SK-N-SH (cell line): ENCODE data around the gene CDX1. TPM values are rescaled to one million over a fixed set of nuclear protein-coding genes. Genes with fewer than 3 reads are reported as not detected.

Source experiments
- CTCF ChIA-PET: fragments of 300-600, 350-600 bp; formaldehyde crosslinking; extraction: SDS; loops from one replicate; lab custom pipeline; 2021; lab: Yijun Ruan, JAX
- POLR2A ChIA-PET: fragments of 350-600 bp; sonication (Branson Sonifier 250); formaldehyde crosslinking; extraction: SDS; loops from one replicate; lab custom pipeline; 2020; ENCODE audit warnings: antibody characterized with exemption, inconsistent platforms; lab: Yijun Ruan, JAX
- DNase-seq: peaks from one replicate; pipeline ENCODE4 v3.0.0; 2012
- H2AFZ ChIP-seq: fragments of 200-600 bp; sonication (generic); 2 replicates; pipeline ENCODE4 v1.8.1; 2016; ENCODE audit warnings: antibody characterized with exemption, mild to moderate bottlenecking, low read depth
- H3F3A ChIP-seq: fragments of 200-600 bp; sonication (generic); replicated peaks from 2 replicates; pipeline ENCODE3; 2016; ENCODE audit warnings: antibody characterized with exemption, mild to moderate bottlenecking; ENCODE audit not compliant: insufficient read depth
- H3K27ac ChIP-seq, 2 experiments: fragments of 200-500 bp in 1 of 2; fragments of 200-600 bp in 1 of 2; sonication (Bioruptor generic) in 1 of 2; sonication (generic), shearing (Covaris generic) in 1 of 2; 2 replicates each; pipeline versions ENCODE4 v1.5.1 to v1.6.1; 2014 to 2016; ENCODE audit warnings: low read depth in 2 of 2, inconsistent platforms in 1 of 2, low read length in 1 of 2, mild to moderate bottlenecking in 1 of 2, mixed read lengths in 1 of 2
- H3K27me3 ChIP-seq: fragments of 200-600 bp; sonication (generic), shearing (Covaris generic); 2 replicates; pipeline ENCODE4 v1.6.1; 2016; ENCODE audit warnings: mixed run types; ENCODE audit not compliant: insufficient read depth
- H3K36me3 ChIP-seq, 2 experiments: fragments of 200-500 bp in 1 of 2; fragments of 200-600 bp in 1 of 2; sonication (Bioruptor generic) in 1 of 2; sonication (generic) in 1 of 2; replicated peaks in 1 of 2; 2 replicates each; pipeline versions ENCODE3 to v1.5.1; 2014 to 2016; ENCODE audit warnings: low read length in 1 of 2, mild to moderate bottlenecking in 1 of 2; ENCODE audit not compliant: insufficient read depth in 2 of 2, control insufficient read depth in 1 of 2
- H3K4me1 ChIP-seq, 2 experiments: fragments of 200-500 bp in 1 of 2; fragments of 200-600 bp in 1 of 2; sonication (Bioruptor generic) in 1 of 2; sonication (generic), shearing (Covaris generic) in 1 of 2; 2 replicates each; pipeline versions ENCODE4 v1.5.1 to v1.6.1; 2014 to 2016; ENCODE audit warnings: low read depth in 1 of 2, low read length in 1 of 2, mixed run types in 1 of 2; ENCODE audit not compliant: insufficient read depth in 2 of 2, control insufficient read depth in 1 of 2
- H3K4me2 ChIP-seq: fragments of 200-600 bp; sonication (generic), shearing (Covaris generic); 2 replicates; pipeline ENCODE4 v1.6.1; 2017; ENCODE audit warnings: mixed run types
- H3K4me3 ChIP-seq, 2 experiments: fragments of 200-500 bp in 1 of 2; fragments of 200-600 bp in 1 of 2; sonication (Bioruptor generic) in 1 of 2; sonication (generic), shearing (Covaris generic) in 1 of 2; 2 replicates each; pipeline versions ENCODE4 v1.5.1 to v1.8.1; 2014 to 2016; ENCODE audit warnings: low read depth in 2 of 2, inconsistent platforms in 1 of 2, low read length in 1 of 2, mild to moderate bottlenecking in 1 of 2, mixed read lengths in 1 of 2, moderate library complexity in 1 of 2
- H3K79me2 ChIP-seq: fragments of 200-600 bp; sonication (generic); 2 replicates; pipeline ENCODE4 v1.8.1; 2017; ENCODE audit warnings: mild to moderate bottlenecking; ENCODE audit not compliant: insufficient read depth
- H3K9ac ChIP-seq: fragments of 200-600 bp; sonication (generic); 2 replicates; pipeline ENCODE4 v1.6.1; 2017; ENCODE audit warnings: mixed run types
- H3K9me2 ChIP-seq: fragments of 200-600 bp; sonication (generic); 2 replicates; pipeline ENCODE4 v1.6.1; 2017; ENCODE audit warnings: mixed run types
- H3K9me3 ChIP-seq: fragments of 200-600 bp; sonication (generic); 2 replicates; pipeline ENCODE4 v1.6.1; 2017; ENCODE audit warnings: mixed run types, mild to moderate bottlenecking, moderate library complexity
- H4K20me1 ChIP-seq: fragments of 200-600 bp; sonication (generic); 2 replicates; pipeline ENCODE4 v1.6.1; 2017; ENCODE audit warnings: mild to moderate bottlenecking, mixed run types; ENCODE audit not compliant: insufficient read depth
- CTCF ChIP-seq: fragments of 200-600 bp; sonication (generic); IDR thresholded peaks from 2 replicates; pipeline ENCODE4 v1.6.1; 2017; ENCODE audit warnings: antibody characterized with exemption, mild to moderate bottlenecking, moderate library complexity
- ELF1 ChIP-seq: IDR thresholded peaks from 2 replicates; pipeline ENCODE4 v1.4.0; 2012
- EP300 ChIP-seq, 2 experiments: IDR thresholded peaks; 2 replicates each; pipeline versions ENCODE4 v1.4.0 to v1.6.1; 2012; ENCODE audit warnings: borderline replicate concordance in 1 of 2, low read depth in 1 of 2, low read length in 1 of 2
- EZH2phosphoT487 ChIP-seq: fragments of 200-600 bp; sonication (generic); IDR thresholded peaks from 2 replicates; pipeline ENCODE4 v1.6.1; 2017; ENCODE audit warnings: low read depth, mixed run types, mild to moderate bottlenecking, antibody characterized with exemption, moderate library complexity, borderline replicate concordance
- FOSL2 ChIP-seq: IDR thresholded peaks from 2 replicates; pipeline ENCODE4 v1.4.0; 2012; ENCODE audit warnings: low read depth, mild to moderate bottlenecking, moderate library complexity, borderline replicate concordance
- JUND ChIP-seq: IDR thresholded peaks from 2 replicates; pipeline ENCODE4 v1.4.0; 2012
- MXI1 ChIP-seq: IDR thresholded peaks from 2 replicates; pipeline ENCODE4 v1.6.1; 2012; ENCODE audit warnings: mild to moderate bottlenecking, low read depth, low read length, improper control_type of control experiment
- POLR2AphosphoS5 ChIP-seq: IDR thresholded peaks from 2 replicates; pipeline ENCODE4 v1.6.1; 2012; ENCODE audit warnings: low read depth, low read length
- RAD21 ChIP-seq: IDR thresholded peaks from 2 replicates; pipeline ENCODE4 v1.6.1; 2012; ENCODE audit warnings: mild to moderate bottlenecking, low read length
- RCOR1 ChIP-seq: fragments of 150-350 bp; IDR thresholded peaks from 2 replicates; pipeline ENCODE4 v1.6.1; 2017; ENCODE audit warnings: antibody characterized with exemption, low read length
- RFX5 ChIP-seq: IDR thresholded peaks from 2 replicates; pipeline ENCODE4 v1.6.1; 2012; ENCODE audit warnings: mild to moderate bottlenecking, improper control_type of control experiment, low read length
- SIN3A ChIP-seq: IDR thresholded peaks from 2 replicates; pipeline ENCODE4 v1.6.1; 2012; ENCODE audit warnings: low read depth, mild to moderate bottlenecking, low read length, moderate library complexity, borderline replicate concordance
- SMC3 ChIP-seq: IDR thresholded peaks from 2 replicates; pipeline ENCODE4 v1.6.1; 2012; ENCODE audit warnings: low read depth, low read length, improper control_type of control experiment
- TCF12 ChIP-seq: IDR thresholded peaks from 2 replicates; pipeline ENCODE4 v1.4.0; 2012
- TEAD4 ChIP-seq: IDR thresholded peaks from 2 replicates; pipeline ENCODE4 v1.4.0; 2012; ENCODE audit warnings: mild to moderate bottlenecking, borderline replicate concordance; ENCODE audit not compliant: insufficient read depth
- USF2 ChIP-seq: fragments of 150-350 bp; IDR thresholded peaks from 2 replicates; pipeline ENCODE4 v1.6.1; 2017; ENCODE audit warnings: antibody characterized with exemption, low read length, low read depth, borderline replicate concordance
- YY1 ChIP-seq: IDR thresholded peaks from 2 replicates; pipeline ENCODE4 v1.4.0; 2012; ENCODE audit warnings: low read depth, mild to moderate bottlenecking
- WGBS: methylation state at CpG from one replicate; pipeline ENCODE4 v1.1.6; 2017; ENCODE audit warnings: low lambda C conversion rate; 5-methylcytosine and 5-hydroxymethylcytosine counted together
- polyA plus RNA-seq, 3 experiments: library from polyadenylated mRNA; depleted of rRNA; stranded (reverse); fragments of >200 nt; gene quantifications; 2 replicates each; pipeline ENCODE4 v1.2.3, GENCODE V29; 2012

The CDX1 gene
- polyA plus RNA-seq, 1 of the 3 experiments (the other 2 are of a cell fraction): 0.23 TPM

GRCh38 chr5:150138551-150139265 is 27.9 kb upstream of the CDX1 start (continued):
- no peak for TF ChIP-seq TEAD4
- no peak for TF ChIP-seq RFX5
- TF ChIP-seq USF2: no peak
- TF ChIP-seq EZH2phosphoT487: no peak
- TF ChIP-seq CTCF: no peak
- no peak; the same call in 1 of the 2 replicates for TF ChIP-seq SMC3
- TF ChIP-seq POLR2AphosphoS5: no peak
- no peak for TF ChIP-seq ELF1

- no peaks in the 10 kb centered on the region for H3K9me3 ChIP-seq
- no peak for DNase-seq
- H3K9me2 ChIP-seq: no peaks in the 10 kb centered on the region
- H4K20me1 ChIP-seq: no peaks in the 10 kb centered on the region
- WGBS: 32% methylated on average over 4 of the region's 6 CpGs
- peak overlapping the region; percentile 87 to 99 for H3K27ac ChIP-seq
- no peaks in the 10 kb centered on the region for H3K27me3 ChIP-seq
- H3K4me1 ChIP-seq: peaks cover 65 to 83% of the 10 kb centered on the region in 2 experiments
- H3K4me2 ChIP-seq: peak overlapping the region; percentile 74
- peaks cover 38% of the 10 kb centered on the region for H3K79me2 ChIP-seq
- peaks cover 11 to 22% of the 10 kb centered on the region in 2 experiments for H3K36me3 ChIP-seq
- H3K9ac ChIP-seq: peak overlapping the region; percentile 38; the same call in 1 of the 2 replicates
- ChIA-PET POLR2A (no interaction called here), CTCF (interaction anchor here (0.8 to 2.6 kb wide), 10 partner anchors 9 to 287 kb away, joined by 3 to 15 read pairs (median 6); no protein-coding TSS in a partner anchor)
- no peak overlapping the region for H2AFZ ChIP-seq
- no peak for TF ChIP-seq MXI1
- no peak; the same call in 1 of the 2 replicates for TF ChIP-seq JUND
- TF ChIP-seq SMC3: no peak
- TF ChIP-seq TEAD4: no peak
- no peak for TF ChIP-seq RAD21
- peak in 1 of 2 experiments; percentile 21; a peak in 1 of 4 replicates for TF ChIP-seq EP300 (IDR thresholded peaks at IDR 0.05; ENCODE audit: borderline replicate concordance in 1 of 2, low read depth in 1 of 2, low read length in 1 of 2)
- peak; percentile 15; the same call in 1 of the 2 replicates for TF ChIP-seq TCF12
- no peak for TF ChIP-seq RCOR1
- no peak for TF ChIP-seq YY1
- TF ChIP-seq FOSL2: peak; percentile 50; the same call in 1 of the 2 replicates
- no peak for TF ChIP-seq SIN3A
- H3K4me3 ChIP-seq: no peak overlapping the region
- peaks cover 30% of the 10 kb centered on the region for H3F3A ChIP-seq
Measured at GRCh38 chr5:150139334-150139733, 27.2 kb upstream of the CDX1 start.
